C4-2B (cell line): ENCODE measurements around the gene SLC1A7.

Source experiments
- ZFX ChIP-seq: fragments of 450-650 bp; IDR thresholded peaks from 2 replicates; pipeline ENCODE4 v1.6.1; 2017
- TF ChIP-seq, protein P1 (sequence below): fragments of 450-650 bp; conservative IDR thresholded peaks from 2 replicates; pipeline ENCODE4 v1.5.1; 2017; ENCODE audit warnings: mild to moderate bottlenecking

DNA sequence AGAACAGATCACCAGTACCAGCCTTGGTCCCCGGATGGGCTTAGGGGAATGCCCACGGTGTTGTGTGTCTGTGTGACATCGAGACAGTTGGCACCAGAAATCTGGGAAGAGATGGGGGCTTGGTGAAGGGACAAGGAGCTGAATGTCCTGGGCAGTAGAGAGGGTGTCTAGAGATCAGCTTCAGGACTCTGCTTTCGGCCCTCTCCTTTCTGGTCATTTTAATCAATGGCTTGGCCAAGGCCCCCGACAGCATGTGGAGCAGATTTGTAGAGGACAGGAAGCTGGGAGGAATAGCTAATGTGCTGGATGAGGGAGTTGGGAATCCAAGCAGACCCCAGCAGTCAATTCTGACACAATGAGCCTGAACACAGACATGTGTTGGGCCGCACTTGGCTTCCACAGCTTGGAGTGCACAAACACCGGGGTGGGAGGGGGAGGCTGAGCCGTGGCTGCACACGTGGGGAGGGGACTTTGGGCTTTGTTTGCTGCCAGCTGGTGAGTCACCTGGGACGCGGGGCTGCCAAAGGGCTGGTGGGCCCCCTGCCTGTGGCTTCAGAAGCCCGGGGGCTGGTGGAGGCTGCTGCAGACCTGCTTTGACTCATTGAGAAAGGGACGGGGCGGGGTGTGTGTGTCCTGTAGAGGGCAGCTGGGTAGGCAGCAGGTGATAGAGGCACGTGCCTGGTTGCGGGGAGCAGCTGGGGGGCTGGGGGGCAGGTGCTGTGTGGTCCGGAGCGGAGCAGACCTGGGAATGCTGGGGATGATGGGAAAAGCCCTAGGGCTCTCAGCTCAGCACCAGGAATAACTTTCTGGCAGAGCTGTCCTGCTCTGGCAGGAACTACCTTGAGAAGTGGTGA, 20.9 kb downstream of the SLC1A7 start:
- TF ChIP-seq, protein P1, sequence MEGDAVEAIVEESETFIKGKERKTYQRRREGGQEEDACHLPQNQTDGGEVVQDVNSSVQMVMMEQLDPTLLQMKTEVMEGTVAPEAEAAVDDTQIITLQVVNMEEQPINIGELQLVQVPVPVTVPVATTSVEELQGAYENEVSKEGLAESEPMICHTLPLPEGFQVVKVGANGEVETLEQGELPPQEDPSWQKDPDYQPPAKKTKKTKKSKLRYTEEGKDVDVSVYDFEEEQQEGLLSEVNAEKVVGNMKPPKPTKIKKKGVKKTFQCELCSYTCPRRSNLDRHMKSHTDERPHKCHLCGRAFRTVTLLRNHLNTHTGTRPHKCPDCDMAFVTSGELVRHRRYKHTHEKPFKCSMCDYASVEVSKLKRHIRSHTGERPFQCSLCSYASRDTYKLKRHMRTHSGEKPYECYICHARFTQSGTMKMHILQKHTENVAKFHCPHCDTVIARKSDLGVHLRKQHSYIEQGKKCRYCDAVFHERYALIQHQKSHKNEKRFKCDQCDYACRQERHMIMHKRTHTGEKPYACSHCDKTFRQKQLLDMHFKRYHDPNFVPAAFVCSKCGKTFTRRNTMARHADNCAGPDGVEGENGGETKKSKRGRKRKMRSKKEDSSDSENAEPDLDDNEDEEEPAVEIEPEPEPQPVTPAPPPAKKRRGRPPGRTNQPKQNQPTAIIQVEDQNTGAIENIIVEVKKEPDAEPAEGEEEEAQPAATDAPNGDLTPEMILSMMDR = no peak
- no peak for TF ChIP-seq ZFX
